OCI-LY7 (cell line): Measurements from ENCODE around the gene PCID2. TPM values are rescaled to one million over a fixed set of nuclear protein-coding genes. Genes with fewer than 3 reads are reported as not detected.

Source experiments
- BruUV-seq: library from RNA; stranded (reverse); fragments of 400-500 nt; replicated peaks from 2 replicates; lab custom pipeline; 2021; lab: Mats Ljungman, UMichigan
- CTCF ChIA-PET: fragments of 300-600 bp; sonication (Branson Sonifier 250); formaldehyde crosslinking; loops from one replicate; lab custom pipeline; 2022; ENCODE audit warnings: antibody characterized with exemption; ENCODE audit not compliant: unreplicated experiment; lab: Charles Lee
- POLR2A ChIA-PET: fragments of 300-600 bp; sonication (Branson Sonifier 250); formaldehyde crosslinking; loops from one replicate; lab custom pipeline; 2022; ENCODE audit warnings: antibody characterized with exemption; lab: Charles Lee
- DNase-seq: peaks from one replicate; pipeline ENCODE4 v3.0.0-alpha.2; 2015; ENCODE audit warnings: low spot score
- H2AFZ ChIP-seq: fragments of 200-600 bp; sonication (generic), shearing (Covaris generic); 2 replicates; pipeline ENCODE4 v1.6.1; 2014; ENCODE audit warnings: mild to moderate bottlenecking, antibody characterized with exemption, low read length, moderate library complexity
- H3K27ac ChIP-seq: fragments of 200-600 bp; sonication (generic); 2 replicates; pipeline ENCODE4 v1.5.1; 2014; ENCODE audit warnings: mixed run types, low read depth, mild to moderate bottlenecking, moderate library complexity, low read length, inconsistent platforms; ENCODE audit not compliant: poor library complexity, severe bottlenecking
- H3K36me3 ChIP-seq: fragments of 200-600 bp; sonication (generic); 2 replicates; pipeline ENCODE4 v1.6.1; 2014; ENCODE audit warnings: mild to moderate bottlenecking, antibody characterized with exemption, low read length, moderate library complexity, mixed read lengths; ENCODE audit not compliant: insufficient read depth
- H3K4me1 ChIP-seq: fragments of 200-600 bp; sonication (generic); 2 replicates; pipeline ENCODE4 v1.5.1; 2014; ENCODE audit warnings: mild to moderate bottlenecking, low read length; ENCODE audit not compliant: insufficient read depth, poor library complexity, severe bottlenecking
- H3K4me2 ChIP-seq: fragments of 200-600 bp; sonication (generic); 2 replicates; pipeline ENCODE4 v1.6.1; 2014; ENCODE audit warnings: mild to moderate bottlenecking, low read length
- H3K4me3 ChIP-seq: fragments of 200-600 bp; sonication (generic); 2 replicates; pipeline ENCODE4 v1.5.1; 2014; ENCODE audit warnings: mild to moderate bottlenecking, low read depth, low read length; ENCODE audit not compliant: poor library complexity, severe bottlenecking
- H3K79me2 ChIP-seq: fragments of 200-600 bp; sonication (generic); 2 replicates; pipeline ENCODE4 v1.6.1; 2016; ENCODE audit warnings: low read depth, mild to moderate bottlenecking, low read length, moderate library complexity, mixed read lengths; ENCODE audit not compliant: insufficient read depth
- H3K9me2 ChIP-seq: fragments of 200-600 bp; sonication (generic); 2 replicates; pipeline ENCODE4 v1.6.1; 2016; ENCODE audit warnings: mild to moderate bottlenecking, low read length, mixed read lengths; ENCODE audit not compliant: insufficient read depth
- H3K9me3 ChIP-seq: fragments of 200-600 bp; sonication (generic); 2 replicates; pipeline ENCODE4 v1.6.1; 2014; ENCODE audit warnings: mild to moderate bottlenecking, mixed run types, low read length, mixed read lengths
- H4K20me1 ChIP-seq: fragments of 200-600 bp; sonication (generic); 2 replicates; pipeline ENCODE4 v1.6.1; 2014; ENCODE audit warnings: mild to moderate bottlenecking, antibody characterized with exemption, low read length, moderate library complexity, mixed read lengths; ENCODE audit not compliant: insufficient read depth
- CTCF ChIP-seq: fragments of 200-600 bp; sonication (generic); conservative IDR thresholded peaks from 2 replicates; pipeline ENCODE4 v1.5.1; 2014; ENCODE audit warnings: mild to moderate bottlenecking, antibody characterized with exemption, low read length, moderate library complexity, mixed read lengths
- EZH2phosphoT487 ChIP-seq: fragments of 200-600 bp; sonication (generic); IDR thresholded peaks from 2 replicates; pipeline ENCODE4 v1.6.1; 2018; ENCODE audit warnings: low read depth, borderline replicate concordance, mild to moderate bottlenecking, mixed run types, antibody characterized with exemption, low read length, moderate library complexity, mixed read lengths
- intact Hi-C: fragments of 100-400 bp; cut with micrococcal nuclease; formaldehyde crosslinking; loops from one replicate; pipeline ENCODE4 v1.10.0; 2022; ENCODE audit not compliant: unreplicated experiment
- total RNA-seq, 2 experiments: library from RNA; depleted of rRNA in 1 of 2; stranded (reverse); fragments of >200 nt in 1 of 2; shearing (Covaris generic) in 1 of 2; gene quantifications; 2 replicates each; pipeline ENCODE4 v1.2.3, GENCODE V29; 2014 to 2022

PCID2 gene
- total RNA-seq, 2 experiments from 2014 or later, result 30.2 to 41.9 TPM

GRCh38 chr13:113138792-113139551 is 69.5 kb downstream of the PCID2 start:
- CTCF ChIA-PET, result no interaction called here
- POLR2A ChIA-PET, result no interaction called here
- Histone ChIP-seq H3K4me2 (no peak overlapping the region), H3K9me3 (no peaks in the 10 kb centered on the region), H3K79me2 (no peaks in the 10 kb centered on the region), H3K36me3 (no peaks in the 10 kb centered on the region), H2AFZ (no peak overlapping the region), H4K20me1 (no peaks in the 10 kb centered on the region), H3K4me1 (no peaks in the 10 kb centered on the region), H3K4me3 (no peak overlapping the region), H3K27ac (no peak overlapping the region), H3K9me2 (no peaks in the 10 kb centered on the region)
- TF ChIP-seq CTCF, result no peak
- TF ChIP-seq EZH2phosphoT487, result no peak
- intact Hi-C loops, result no loop called here
- BruUV-seq, result no TSS peak
- DNase-seq, result no peak

GRCh38 chr13:113137691-113138298 is 70.7 kb downstream of the PCID2 start:
- Histone ChIP-seq H3K79me2 (no peaks in the 10 kb centered on the region), H3K4me1 (no peaks in the 10 kb centered on the region), H3K27ac (no peak overlapping the region), H2AFZ (no peak overlapping the region), H3K4me2 (no peak overlapping the region), H3K9me2 (no peaks in the 10 kb centered on the region), H3K9me3 (no peaks in the 10 kb centered on the region), H3K4me3 (no peak overlapping the region), H4K20me1 (no peaks in the 10 kb centered on the region), H3K36me3 (no peaks in the 10 kb centered on the region)
- ChIA-PET CTCF (no interaction called here), POLR2A (no interaction called here)
- no TSS peak for BruUV-seq
- no peak for DNase-seq
- TF ChIP-seq CTCF (no peak), EZH2phosphoT487 (no peak)
- intact Hi-C loops, result no loop called here

- CTCF ChIA-PET, result no interaction called here
- Histone ChIP-seq H3K4me1 (no peaks in the 10 kb centered on the region), H3K9me2 (no peaks in the 10 kb centered on the region), H3K4me3 (no peak overlapping the region), H2AFZ (no peak overlapping the region), H3K4me2 (no peak overlapping the region), H3K36me3 (no peaks in the 10 kb centered on the region), H3K27ac (no peak overlapping the region), H3K79me2 (no peaks in the 10 kb centered on the region), H4K20me1 (no peaks in the 10 kb centered on the region), H3K9me3 (no peaks in the 10 kb centered on the region)
- POLR2A ChIA-PET, result no interaction called here
- intact Hi-C loops, result no loop called here
- no peak for DNase-seq
- BruUV-seq, result no TSS peak
- TF ChIP-seq CTCF (no peak), EZH2phosphoT487 (no peak)
These were observed 73.1 kb downstream of the PCID2 start for GRCh38 chr13:113135281-113135760.
